Brain microvascular endothelial cell (primary cell): ENCODE data around the gene FAM171A2.
A peak's percentile ranks its signal among the peaks of the same experiment; 100 is the strongest.

ENCODE experiments used
- DNase-seq: peaks from one replicate; pipeline ENCODE4 v3.0.0-alpha.2; 2020
- H3K27ac ChIP-seq: fragments of 250-450 bp; sonication (Bioruptor Pico); 2 replicates; pipeline ENCODE4 v1.5.1; 2020; ENCODE audit warnings: mild to moderate bottlenecking, moderate library complexity
- H3K27me3 ChIP-seq: fragments of 250-450 bp; sonication (Bioruptor Pico); replicated peaks from 2 replicates; pipeline ENCODE4 v1.5.1; 2020; ENCODE audit warnings: mild to moderate bottlenecking
- H3K36me3 ChIP-seq: fragments of 250-450 bp; sonication (Bioruptor Pico); replicated peaks from 2 replicates; pipeline ENCODE4 v1.5.1; 2020; ENCODE audit warnings: mild to moderate bottlenecking
- H3K4me3 ChIP-seq: 2 replicates; pipeline ENCODE4 v1.5.1; 2011; ENCODE audit warnings: low read depth, mild to moderate bottlenecking, control low read depth, low read length, moderate library complexity
- in situ Hi-C: cut with HindIII; loops from 2 replicates; pipeline ENCODE4 v1.10.0; 2017; ENCODE audit warnings: low sequenced_read_pairs, low pct_ligation_motif_present
- TF ChIP-seq, protein P1 (sequence below): IDR thresholded peaks from 2 replicates; pipeline ENCODE4 v1.5.1; 2011; ENCODE audit warnings: low read depth, mild to moderate bottlenecking, moderate library complexity, low read length, control low read depth, inconsistent platforms; ENCODE audit errors: missing control alignments

FAM171A2 gene

DNA sequence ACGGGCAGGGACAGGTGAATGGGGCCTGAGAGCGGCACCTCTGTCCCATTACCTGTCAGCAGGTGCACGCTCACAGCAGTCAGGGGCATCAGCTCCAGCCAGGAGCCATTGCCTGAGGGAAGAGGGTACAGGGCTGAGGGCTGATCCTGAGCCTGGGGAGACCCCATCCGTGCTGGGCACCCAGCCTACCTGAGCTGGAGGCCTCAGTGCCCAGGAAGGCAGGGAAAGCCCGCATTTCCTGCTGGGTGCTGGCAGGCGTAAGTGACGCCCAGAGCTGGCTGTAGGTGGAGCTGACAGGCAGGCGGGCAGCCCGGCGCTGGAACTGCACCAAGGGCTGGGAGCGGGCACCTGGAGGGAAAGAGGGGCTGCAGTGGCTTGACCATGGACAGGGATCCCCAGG, 7.4 kb downstream of the FAM171A2 start:
- Histone ChIP-seq H3K27ac (no peak overlapping the region), H3K27me3 (no peaks in the 10 kb centered on the region), H3K36me3 (peaks cover 17% of the 10 kb centered on the region), H3K4me3 (no peak overlapping the region)
- no peak for DNase-seq
- in situ Hi-C loops, result no loop called here
- TF ChIP-seq, protein P1, sequence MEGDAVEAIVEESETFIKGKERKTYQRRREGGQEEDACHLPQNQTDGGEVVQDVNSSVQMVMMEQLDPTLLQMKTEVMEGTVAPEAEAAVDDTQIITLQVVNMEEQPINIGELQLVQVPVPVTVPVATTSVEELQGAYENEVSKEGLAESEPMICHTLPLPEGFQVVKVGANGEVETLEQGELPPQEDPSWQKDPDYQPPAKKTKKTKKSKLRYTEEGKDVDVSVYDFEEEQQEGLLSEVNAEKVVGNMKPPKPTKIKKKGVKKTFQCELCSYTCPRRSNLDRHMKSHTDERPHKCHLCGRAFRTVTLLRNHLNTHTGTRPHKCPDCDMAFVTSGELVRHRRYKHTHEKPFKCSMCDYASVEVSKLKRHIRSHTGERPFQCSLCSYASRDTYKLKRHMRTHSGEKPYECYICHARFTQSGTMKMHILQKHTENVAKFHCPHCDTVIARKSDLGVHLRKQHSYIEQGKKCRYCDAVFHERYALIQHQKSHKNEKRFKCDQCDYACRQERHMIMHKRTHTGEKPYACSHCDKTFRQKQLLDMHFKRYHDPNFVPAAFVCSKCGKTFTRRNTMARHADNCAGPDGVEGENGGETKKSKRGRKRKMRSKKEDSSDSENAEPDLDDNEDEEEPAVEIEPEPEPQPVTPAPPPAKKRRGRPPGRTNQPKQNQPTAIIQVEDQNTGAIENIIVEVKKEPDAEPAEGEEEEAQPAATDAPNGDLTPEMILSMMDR, result no peak

DNA sequence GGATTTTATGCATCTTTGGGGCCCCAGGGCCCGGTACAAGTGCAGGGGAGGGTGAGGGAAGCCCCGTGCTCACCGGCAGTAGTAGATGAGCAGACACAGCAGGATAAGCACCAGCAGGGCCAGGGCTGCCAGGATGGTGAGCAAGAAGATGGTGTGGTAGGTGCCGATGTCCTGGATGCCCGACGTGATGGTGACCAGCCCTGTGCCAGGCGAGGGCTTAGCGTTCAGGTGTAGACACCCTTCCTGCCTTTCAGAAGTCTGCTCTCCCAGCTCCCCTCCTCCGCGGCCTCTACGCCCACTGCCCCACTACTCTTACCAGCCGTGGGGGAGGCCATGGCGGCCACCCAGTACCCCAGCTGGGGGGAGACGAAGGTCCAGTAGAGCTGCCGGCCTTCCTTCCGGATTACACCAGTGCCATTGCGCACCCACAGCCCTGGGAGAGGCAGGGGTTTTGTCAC, 8.0 kb downstream of the FAM171A2 start:
- peaks cover 23% of the 10 kb centered on the region for H3K36me3 ChIP-seq
- no peak overlapping the region for H3K27ac ChIP-seq
- TF ChIP-seq, protein P1, result no peak
- in situ Hi-C loops, result no loop called here
- H3K27me3 ChIP-seq, result no peaks in the 10 kb centered on the region
- no peak for DNase-seq
- H3K4me3 ChIP-seq, result no peak overlapping the region

DNA sequence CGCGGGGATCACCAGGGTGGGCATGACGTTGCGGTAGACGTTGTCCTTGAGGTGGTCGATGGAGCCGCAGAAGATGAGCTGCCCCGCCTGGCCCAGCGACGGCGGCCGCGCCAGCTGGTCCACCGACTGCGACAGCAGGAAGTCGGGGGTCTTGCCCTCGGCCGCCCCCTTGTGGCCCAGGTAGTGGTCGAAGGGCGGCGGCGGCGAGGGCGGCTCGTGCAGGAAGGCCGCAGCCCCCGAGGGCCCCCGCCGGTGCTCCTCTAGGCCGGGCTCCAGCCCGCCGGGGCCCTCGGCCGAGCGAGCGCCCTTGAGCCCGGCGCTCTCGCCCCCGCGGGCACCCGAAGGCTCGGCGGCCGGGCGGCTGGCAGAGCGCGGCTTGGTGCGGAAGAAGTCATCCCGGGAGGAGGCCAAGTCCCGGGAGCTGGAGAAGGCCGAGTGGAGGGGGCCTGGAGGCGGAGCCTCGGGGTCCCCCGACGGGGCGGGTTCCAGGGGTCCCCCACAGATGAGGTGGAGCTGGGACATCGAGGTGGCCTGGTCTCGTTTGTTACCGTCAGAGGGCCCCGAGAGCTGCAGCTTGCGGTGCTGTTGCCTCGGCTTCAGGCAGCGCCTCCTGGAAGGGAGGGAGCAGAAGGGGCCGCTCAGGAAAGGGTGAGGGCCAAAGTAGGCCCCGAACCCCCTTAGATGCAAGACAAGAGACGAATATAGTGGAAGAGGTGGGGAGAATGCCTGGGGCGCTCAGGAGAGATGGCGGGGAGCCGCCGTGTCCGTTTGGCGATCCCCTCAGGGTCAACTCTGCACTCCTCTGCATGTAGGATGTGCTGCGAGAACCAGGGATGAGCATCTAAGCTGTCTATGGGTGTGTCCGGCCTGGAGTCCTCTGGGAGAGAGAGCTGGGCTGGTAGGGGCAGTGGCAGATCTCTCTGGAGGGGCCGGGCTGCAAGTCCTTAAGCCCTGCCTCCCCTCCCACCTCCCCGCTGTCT, 8.8 kb downstream of the FAM171A2 start:
- in situ Hi-C loops, result no loop called here

DNA sequence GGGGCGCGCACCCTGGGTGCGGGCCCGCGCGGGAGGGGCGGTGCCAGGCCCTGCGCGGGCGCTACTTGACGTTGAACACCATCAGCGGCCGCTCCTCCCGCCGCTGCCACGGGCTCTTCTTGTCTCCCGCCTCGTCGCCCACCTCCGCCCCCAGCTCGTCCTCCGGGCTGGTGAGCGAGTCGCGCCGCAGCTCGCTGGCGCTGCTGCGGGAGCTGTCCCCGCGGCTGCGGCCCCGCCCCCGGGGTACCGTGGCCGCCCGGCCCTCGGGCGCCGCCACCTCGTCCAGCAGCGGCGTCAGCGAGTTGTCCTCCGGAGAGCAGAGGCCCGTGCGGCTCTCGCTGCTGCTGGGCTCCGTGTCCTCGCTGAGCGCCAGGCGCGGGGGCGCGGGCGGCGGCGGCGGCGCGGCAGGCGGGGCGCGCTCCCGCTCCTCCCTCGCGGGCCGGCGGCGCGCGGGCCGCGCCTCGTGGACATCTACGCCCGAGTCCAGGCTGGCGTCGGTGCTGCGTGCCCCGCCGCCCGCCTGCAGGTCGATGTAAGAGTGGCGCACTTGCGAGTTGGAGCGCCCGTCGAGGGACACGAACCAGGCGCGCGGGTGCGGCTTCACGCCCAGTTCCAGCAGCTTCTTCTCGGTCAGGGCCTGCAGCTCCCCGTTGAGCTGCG, 9.9 kb downstream of the FAM171A2 start:
- Histone ChIP-seq H3K4me3 (peak overlapping the region; percentile 27), H3K27ac (no peak overlapping the region), H3K36me3 (peaks cover 29% of the 10 kb centered on the region), H3K27me3 (no peaks in the 10 kb centered on the region)
- in situ Hi-C loops, result no loop called here
- DNase-seq, result no peak
- TF ChIP-seq, protein P1, result no peak

More for the DNA sequence above, 8.8 kb downstream of the FAM171A2 start:
- H3K27ac ChIP-seq, result no peak overlapping the region
- peaks cover 28% of the 10 kb centered on the region for H3K36me3 ChIP-seq
- H3K4me3 ChIP-seq, result no peak overlapping the region
- TF ChIP-seq, protein P1, result peak; percentile 40
- H3K27me3 ChIP-seq, result no peaks in the 10 kb centered on the region
- DNase-seq, result no peak

DNA sequence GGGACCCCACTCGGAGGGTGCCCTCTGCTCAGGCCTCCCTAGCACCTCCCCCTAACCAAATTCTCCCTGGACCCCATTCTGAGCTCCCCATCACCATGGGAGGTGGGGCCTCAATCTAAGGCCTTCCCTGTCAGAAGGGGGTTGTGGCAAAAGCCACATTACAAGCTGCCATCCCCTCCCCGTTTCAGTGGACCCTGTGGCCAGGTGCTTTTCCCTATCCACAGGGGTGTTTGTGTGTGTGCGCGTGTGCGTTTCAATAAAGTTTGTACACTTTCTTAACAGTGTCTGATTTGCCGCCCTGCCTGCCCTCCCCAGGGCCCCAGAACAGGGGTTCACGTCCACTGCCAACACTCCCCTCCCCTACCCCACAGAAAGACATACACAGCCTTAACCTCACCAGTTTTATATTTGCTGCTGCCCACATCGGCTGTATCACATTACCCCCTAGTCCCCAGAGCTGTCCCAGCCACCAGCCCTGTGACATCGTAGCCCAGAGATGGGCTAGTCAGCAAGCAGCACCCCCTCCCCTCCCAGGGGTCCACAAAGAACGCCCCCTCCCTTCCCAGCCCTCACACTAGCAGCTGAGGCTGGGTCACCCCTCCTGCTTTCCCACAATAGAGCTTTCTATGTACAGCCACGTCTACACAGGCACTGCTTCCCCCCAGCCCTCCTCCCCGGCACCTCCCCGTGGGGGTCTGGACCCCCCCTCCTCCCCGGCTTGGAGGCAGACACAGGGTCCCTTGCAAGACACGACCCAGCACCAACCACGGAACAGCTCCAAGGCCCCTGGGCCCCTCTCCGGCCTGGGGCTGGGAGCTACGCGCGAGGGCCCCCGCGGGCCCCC, 10.6 kb downstream of the FAM171A2 start:
- Histone ChIP-seq H3K36me3 (peaks cover 29% of the 10 kb centered on the region), H3K27me3 (no peaks in the 10 kb centered on the region), H3K4me3 (no peak overlapping the region), H3K27ac (no peak overlapping the region)
- TF ChIP-seq, protein P1, result no peak
- in situ Hi-C loops, result no loop called here
- DNase-seq, result no peak
